RPMI7951 (cell line): ENCODE measurements around the gene DSG2. TPM values are rescaled to one million over a fixed set of nuclear protein-coding genes. Genes with fewer than 3 reads are reported as not detected.
A peak's percentile ranks its signal among the peaks of the same experiment; 100 is the strongest.
"Not testable (repeated sequence)": the region's sequence is repeated elsewhere in the genome, so short reads cannot be mapped to it uniquely, and the experiment has no call there.

Experiments
- DNase-seq: peaks from one replicate; pipeline ENCODE4 v3.0.0-alpha.2; 2012; ENCODE audit warnings: low read depth
- total RNA-seq: library from RNA; depleted of rRNA; stranded (reverse); fragments of >200 nt; shearing (Covaris generic); gene quantifications from 2 replicates; pipeline ENCODE4 v1.2.3, GENCODE V29; 2014

DSG2 gene
- total RNA-seq, 1 experiment from 2014 or later, result 0.24 TPM

GRCh38 chr18:31500051-31500688, 2.2 kb downstream of the DSG2 start:
- DNase-seq, result no peak

DNA sequence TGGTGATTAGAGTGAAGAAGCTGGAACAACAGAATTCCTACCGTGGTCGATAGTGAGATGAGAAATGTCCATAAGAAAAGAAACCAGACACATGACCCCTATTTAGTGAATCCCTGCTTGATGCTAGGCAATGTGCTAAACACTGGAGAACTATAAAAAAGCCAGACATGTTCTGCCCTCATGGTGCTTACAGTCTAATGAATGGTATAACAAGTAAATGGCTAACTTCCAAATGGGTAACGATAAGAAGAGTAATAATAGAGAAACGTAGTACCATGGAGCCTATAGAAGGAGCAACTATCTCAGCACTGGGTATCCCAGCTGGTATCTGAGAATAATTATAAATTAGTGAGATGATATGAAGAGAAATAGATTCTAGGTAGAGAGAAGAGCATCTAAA, 5.0 kb downstream of the DSG2 start:
- no peak for DNase-seq

DNA sequence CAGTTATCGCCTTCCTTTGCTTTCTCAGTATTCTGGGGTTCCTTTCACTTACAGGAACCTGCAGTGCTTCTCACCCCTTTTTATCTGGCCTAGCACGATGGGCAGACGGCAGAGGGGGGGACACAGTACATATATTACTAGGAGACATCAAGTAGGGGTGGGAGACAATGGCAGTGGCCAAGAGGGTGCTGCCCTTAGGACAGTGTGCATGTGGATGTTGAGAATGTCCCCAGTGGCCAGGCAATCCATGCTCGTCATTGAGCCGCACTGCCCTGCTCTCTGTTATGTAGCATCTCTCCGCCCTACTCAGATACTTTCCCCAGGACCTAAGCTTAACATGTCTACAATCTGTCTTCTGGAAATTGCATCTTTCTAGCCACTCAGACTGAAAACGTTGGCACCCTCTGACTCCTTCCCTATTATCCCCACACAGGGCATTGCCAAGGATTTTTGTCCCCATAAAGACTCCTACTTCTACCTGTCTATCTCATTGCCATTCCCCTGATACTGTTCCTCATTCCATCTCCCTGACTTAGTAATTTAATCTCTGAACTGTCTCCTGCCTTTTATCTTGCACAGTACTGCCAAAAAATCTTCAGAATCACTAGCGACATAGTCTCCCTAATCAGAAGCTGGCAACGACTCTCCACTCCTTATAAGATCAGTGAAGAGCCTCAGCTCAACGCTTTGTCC, 6.6 kb downstream of the DSG2 start:
- no peak for DNase-seq

- DNase-seq, result no peak
Measured at GRCh38 chr18:31505156-31505555, 7.2 kb downstream of the DSG2 start.

DNA sequence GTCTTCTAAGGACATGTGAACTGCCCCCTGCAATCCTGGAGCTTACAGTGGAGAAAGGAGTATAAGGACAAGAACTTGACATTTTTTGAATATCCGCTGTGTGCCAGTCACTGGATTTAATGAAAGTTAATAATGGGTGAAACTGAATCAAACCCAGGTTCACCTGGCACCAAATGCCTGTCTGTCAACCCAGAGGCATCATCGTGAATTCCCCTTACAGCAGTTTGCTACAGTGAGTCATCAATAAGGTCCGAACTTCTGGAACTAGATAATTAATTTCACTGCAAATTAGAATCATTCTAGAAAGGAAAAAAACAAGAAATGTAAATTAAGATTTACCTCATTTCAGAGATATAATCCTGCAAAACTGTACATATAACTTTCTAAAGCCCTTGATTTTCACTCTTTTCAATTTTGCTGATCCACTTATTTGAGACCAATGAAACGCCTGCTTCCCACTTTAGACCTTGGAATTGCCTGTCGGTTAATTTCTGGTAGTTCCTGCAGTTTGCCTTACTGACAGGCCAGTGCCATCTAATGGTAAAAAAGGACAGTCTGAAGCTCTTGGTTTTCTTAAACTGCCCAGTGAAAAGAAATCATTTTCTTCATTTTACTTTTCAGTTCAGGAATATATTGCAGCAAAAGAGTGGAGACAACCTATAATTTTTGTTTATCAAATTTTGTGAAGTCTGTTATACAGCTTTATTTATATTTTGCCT, 8.2 kb downstream of the DSG2 start:
- DNase-seq, result peak; percentile 4

GRCh38 chr18:31507124-31507523, 9.1 kb downstream of the DSG2 start:
- not testable (repeated sequence) for DNase-seq

GRCh38 chr18:31508781-31509180, 10.8 kb downstream of the DSG2 start:
- no peak for DNase-seq

- DNase-seq, result no peak
Measured at GRCh38 chr18:31509571-31509970, 11.6 kb downstream of the DSG2 start.

- no peak for DNase-seq
Measured at GRCh38 chr18:31510319-31510718, 12.3 kb downstream of the DSG2 start.

DNA sequence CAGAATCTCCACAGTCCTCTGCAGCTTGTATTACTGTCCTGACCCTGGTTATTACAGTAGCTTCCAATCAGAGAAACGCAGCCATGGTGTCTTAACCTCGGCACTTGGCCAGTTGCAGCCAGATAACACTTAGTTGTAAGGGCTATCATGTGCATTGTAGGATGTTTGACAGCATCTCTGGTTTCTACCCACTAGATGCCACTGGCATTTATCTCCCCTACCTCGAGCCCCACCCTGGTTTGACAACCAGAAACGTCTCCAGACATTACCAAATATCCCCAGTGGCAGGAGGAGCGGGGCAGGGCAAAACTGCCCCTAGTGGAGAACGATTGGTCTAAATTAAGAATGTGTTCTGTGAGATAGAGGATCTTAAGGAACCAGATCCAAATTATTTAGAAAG, 13.1 kb downstream of the DSG2 start:
- DNase-seq, result no peak

- DNase-seq, result peak; percentile 27
Measured at GRCh38 chr18:31512203-31512764, 14.3 kb downstream of the DSG2 start.

DNA sequence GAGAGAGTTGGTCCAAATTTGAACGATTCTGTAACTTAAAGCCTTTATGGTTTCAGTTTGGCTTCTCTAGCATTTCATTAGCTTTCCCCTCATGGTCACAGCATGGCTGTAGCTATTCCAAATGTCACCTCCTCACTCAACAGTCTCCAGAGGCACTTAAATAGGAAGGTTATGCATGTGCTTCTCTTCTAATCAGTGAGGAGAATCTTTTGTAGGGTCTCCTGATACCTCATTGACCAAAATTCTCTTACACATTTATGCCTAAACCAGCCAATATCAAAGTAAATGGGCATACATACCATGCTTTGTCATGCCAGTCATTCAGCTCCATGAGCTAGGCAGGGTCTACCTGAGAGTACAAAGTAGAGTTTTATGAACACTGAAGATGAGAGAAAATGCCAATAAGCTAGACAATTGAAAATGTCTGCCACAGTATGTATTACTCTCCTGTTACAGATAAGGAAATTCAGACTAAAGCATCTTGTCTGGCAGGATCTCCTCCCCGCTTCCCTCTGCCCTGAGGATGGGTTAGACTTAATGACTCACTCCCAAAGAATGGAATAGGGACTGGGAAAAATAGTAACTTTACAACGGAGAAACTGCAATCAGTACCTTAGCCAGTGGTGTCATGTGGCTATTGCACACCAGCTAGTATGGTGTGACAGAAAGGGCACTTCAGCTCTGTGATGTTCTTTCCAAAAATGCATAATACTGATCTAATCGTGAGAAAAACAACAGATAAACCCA, 15.4 kb downstream of the DSG2 start:
- peak; percentile 54 for DNase-seq

DNA sequence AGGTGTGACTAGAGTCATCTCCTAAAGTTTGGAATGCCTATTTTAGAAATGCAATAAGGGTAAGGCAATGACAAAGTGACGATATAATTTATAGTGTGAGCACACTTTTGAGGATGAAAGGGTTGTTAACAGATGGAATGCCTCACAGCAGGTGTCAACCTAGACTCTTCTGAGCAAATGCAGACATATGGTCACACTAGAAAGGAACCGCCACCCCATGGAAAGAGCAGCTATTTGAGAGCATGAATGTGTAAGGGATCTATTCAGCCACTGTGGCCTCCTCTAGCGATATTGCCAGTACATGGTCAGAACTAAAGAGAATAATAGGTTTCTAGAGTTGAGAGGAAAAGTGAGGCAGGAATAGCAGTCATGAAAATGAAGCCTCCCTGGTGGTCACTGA, 18.5 kb downstream of the DSG2 start:
- no peak for DNase-seq

GRCh38 chr18:31526374-31526773, 28.4 kb downstream of the DSG2 start:
- DNase-seq, result no peak

DNA sequence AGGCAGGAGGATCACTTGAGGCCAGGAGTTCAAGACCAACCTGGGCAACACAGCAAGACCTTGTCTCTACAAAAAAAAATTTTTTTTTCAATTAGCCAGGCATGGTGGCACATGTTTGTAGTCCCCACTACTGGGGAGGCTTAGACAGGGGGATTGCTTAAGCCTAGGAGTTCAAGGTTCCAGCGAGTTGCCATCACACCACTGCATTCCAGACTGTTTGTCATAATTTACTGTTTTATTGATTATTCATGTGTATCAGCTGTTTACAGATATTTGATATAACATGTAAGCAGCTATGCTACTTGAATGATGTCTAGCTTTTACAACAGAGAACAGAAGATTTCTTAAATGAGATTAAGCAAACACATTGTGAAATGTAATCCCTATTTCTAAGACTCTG, 35.3 kb downstream of the DSG2 start:
- DNase-seq, result no peak

DNA sequence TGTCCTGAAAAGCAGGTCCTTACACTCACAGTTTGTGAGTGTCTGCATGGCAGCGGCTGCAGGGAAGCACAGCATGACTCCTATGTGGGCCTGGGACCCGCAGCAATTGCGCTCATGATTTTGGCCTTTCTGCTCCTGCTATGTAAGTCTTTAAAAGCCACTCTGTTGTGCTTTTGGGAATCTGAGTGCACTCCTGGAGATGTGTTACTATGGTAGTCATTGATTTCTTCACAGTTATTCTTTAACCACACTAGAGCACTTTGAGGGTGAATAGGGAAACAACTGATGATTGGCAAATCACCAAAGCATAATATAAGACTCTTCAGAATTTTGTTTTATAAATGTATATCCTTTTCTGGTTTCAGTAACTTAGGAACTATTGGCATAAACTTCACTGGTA, 40.9 kb downstream of the DSG2 start:
- DNase-seq, result no peak

GRCh38 chr18:31546476-31546875, 48.5 kb downstream of the DSG2 start:
- peak; percentile 5 for DNase-seq

DNA sequence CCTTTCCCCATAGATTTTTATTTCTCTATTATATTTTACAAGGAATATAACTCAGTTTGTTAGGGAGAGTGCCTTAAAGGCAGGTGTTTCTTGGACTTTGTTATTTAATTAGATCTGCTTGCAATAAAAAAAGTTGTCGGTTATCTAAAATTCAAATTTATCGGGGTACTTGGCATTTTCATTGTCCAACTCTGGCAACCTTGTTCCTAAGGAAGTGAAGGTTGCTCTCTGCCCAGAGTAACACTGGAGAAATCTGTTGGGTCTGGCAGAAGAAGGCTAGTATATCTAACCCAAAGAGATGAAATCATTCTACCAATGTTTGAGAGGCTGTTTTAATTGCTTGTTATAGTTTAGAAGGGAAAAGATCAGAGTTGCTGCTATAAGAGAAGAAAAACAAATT, 50.9 kb downstream of the DSG2 start:
- no peak for DNase-seq

- no peak for DNase-seq
Measured at GRCh38 chr18:31549416-31549815, 51.4 kb downstream of the DSG2 start.

- no peak for DNase-seq
Measured at GRCh38 chr18:31551883-31552282, 53.9 kb downstream of the DSG2 start.

DNA sequence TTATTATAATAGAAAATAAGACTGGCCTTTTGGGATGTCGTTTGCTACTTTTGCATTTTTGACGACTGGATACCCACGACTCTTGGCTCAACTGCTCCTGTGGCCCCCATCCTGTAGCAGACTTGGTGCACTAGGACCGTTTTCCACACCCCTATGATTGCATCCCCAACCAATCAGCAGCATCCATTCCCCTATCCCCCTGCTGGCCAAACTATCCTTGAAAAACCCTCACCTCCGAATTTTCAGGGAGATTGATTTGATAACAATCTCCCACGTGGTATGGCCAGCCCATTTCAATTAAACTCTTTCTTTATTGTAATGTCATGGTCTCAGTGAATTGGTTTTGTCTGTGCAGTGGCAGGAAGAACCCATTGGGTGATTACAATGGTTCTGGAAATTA, 55.8 kb downstream of the DSG2 start:
- DNase-seq, result no peak

DNA sequence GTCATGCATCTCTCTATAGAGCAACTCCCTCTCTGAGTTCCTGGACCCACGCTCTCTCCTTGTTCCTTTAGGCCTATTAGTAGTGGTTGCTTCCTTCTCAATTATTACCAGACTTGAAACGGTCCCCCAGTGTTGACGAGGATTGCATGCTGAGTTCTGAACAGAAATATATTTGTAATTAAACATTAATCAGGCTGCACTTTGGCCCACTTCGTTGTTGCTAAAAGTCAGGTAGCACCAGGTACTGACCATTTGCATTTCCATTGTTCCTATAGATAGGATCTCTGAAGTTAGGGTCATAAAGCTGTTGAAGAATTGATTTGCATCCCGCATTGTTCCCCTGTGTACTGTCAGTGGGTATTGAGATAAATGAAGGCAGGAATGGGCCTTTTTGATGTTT, 56.8 kb downstream of the DSG2 start:
- no peak for DNase-seq
